Activated T-helper 1 cell treated with anti-CD3 and anti-CD28 coated beads, Interleukin-12 subunit alpha, Interleukin-12 subunit beta, Interleukin-2, Interleukin-4 antibody, amounts not matched to agents 30 ng/mL and 10 ng/mL and 1 ng/mL, durations not matched to agents 14 hours and 24 hours and 36 hours (primary cell): ENCODE results near the gene MYO5C. TPM values are rescaled to one million over a fixed set of nuclear protein-coding genes. Genes with fewer than 3 reads are reported as not detected.
A peak's percentile ranks its signal among the peaks of the same experiment; 100 is the strongest.

ENCODE experiments used
- DNase-seq: peaks from one replicate; pipeline ENCODE4 v3.0.0; 2021; ENCODE audit warnings: low spot score
- H3K27ac Mint-ChIP-seq: one replicate; pipeline ENCODE4 v1.8.0; 2021; ENCODE audit warnings: mild to moderate bottlenecking, mixed read lengths
- H3K27me3 Mint-ChIP-seq: one replicate; pipeline ENCODE4 v1.8.0; 2022; ENCODE audit warnings: mild to moderate bottlenecking, moderate library complexity, mixed read lengths; ENCODE audit not compliant: insufficient read depth
- H3K36me3 Mint-ChIP-seq: one replicate; pipeline ENCODE4 v1.8.0; 2021; ENCODE audit warnings: low read depth, mixed read lengths
- H3K4me1 Mint-ChIP-seq: one replicate; pipeline ENCODE4 v1.8.0; 2021; ENCODE audit warnings: low read depth, mixed read lengths
- H3K4me3 Mint-ChIP-seq: one replicate; pipeline ENCODE4 v1.8.0; 2021; ENCODE audit warnings: mild to moderate bottlenecking, moderate library complexity, mixed read lengths
- H3K9me3 Mint-ChIP-seq: one replicate; pipeline ENCODE4 v1.8.0; 2021; ENCODE audit warnings: mixed read lengths
- intact Hi-C: fragments of 100-400 bp; cut with micrococcal nuclease; formaldehyde crosslinking; loops from one replicate; pipeline ENCODE4 v1.15.1; 2024
- total RNA-seq: library from RNA; stranded (reverse); gene quantifications from 2 replicates; pipeline ENCODE4 v1.2.3, GENCODE V29; 2022

Gene MYO5C
- total RNA-seq, 1 donor from 2014 or later, result 0.29 TPM

DNA sequence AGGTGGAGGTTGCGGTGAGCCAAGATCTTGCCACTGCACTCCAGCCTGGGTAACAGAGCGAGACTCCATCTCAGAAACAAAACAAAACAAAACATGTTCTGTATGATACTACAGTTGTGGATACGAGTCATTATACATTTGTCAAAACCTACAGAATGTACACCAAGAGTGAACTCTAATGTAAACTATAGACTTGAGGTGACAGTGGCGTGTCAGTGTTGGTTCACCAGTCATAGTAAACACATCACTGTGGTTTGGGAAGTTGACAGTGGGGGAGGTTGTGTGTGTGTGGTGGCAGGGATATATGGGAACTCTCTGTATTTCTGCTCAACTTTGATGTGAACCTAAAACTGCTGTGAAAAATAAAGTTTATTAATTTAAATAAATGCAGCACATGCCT lies 71.4 kb downstream of the MYO5C start:
- Mint-ChIP-seq H3K27ac (no peak overlapping the region), H3K9me3 (no peaks in the 10 kb centered on the region), H3K4me3 (no peak overlapping the region), H3K4me1 (peaks cover 47% of the 10 kb centered on the region), H3K27me3 (no peaks in the 10 kb centered on the region), H3K36me3 (no peaks in the 10 kb centered on the region)
- no peak for DNase-seq
- intact Hi-C loops, result loop anchor here (10.0 kb wide), 1 partner anchor 109 kb away; the partner anchor contains the start of gene BCL2L10

DNA sequence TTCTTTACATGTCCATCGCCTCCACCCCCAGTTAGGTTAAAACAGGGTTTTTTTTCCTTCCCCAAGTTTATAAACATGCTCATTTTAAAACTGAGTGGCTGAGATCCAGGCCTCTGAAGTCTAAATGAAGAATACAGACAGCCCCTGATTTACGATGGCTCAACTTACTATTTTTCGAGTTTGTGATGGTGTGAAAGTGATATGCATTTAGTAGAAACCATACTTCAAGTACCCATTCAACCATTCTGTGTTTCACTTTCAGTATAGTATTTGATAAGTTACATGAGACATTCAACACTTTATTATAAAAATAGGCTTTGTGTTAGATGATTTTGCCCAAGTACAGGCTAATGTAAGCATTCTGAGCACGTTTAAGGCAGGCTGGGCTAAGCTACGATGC lies 73.9 kb downstream of the MYO5C start:
- no peaks in the 10 kb centered on the region for H3K9me3 Mint-ChIP-seq
- H3K27ac Mint-ChIP-seq, result peak overlapping the region; percentile 66
- DNase-seq, result no peak
- H3K4me3 Mint-ChIP-seq, result peak overlapping the region; percentile 76
- H3K4me1 Mint-ChIP-seq, result peaks cover 42% of the 10 kb centered on the region
- H3K36me3 Mint-ChIP-seq, result no peaks in the 10 kb centered on the region
- intact Hi-C loops, result loop anchor here (10.0 kb wide), 1 partner anchor 107 kb away; the partner anchor contains the start of gene BCL2L10
- H3K27me3 Mint-ChIP-seq, result no peaks in the 10 kb centered on the region

DNA sequence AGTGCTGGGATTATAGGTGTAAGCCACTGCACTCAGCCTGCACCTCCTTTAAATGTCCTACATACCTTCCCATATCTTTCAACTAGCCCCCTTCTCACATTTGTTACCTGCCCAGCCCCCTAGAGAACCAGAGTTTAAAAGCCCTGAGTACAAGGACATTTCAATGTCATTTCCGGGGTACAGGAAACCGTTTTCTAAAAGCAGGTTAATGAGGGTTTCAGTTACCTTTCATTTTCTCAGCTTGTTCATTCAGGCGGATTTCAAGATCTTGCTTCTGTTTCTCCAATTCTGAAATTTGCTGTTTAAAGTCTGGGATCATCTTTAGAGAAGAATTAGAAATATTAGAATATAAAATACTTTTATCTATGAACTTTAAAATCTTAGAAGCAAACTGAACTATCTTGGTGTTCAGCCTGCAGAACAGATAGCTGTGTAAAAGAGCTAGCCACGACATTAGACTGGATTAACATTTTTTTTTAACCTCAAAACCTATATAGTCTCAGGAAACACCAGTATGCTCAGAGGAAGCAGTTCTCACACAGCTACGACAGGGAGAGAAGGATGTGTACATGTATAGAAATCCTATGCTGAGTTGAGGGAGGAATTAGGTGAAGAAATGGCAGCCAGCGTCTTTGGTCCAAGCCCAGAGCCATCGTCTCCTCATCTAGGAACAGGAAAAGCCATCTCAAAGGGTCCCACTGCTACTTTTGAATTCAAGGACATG lies 74.5 kb downstream of the MYO5C start:
- intact Hi-C loops, result loop anchor here (10.0 kb wide), 1 partner anchor 106 kb away; the partner anchor contains the start of gene BCL2L10
- Mint-ChIP-seq H3K27ac (peak overlapping the region; percentile 66), H3K4me3 (peak overlapping the region; percentile 76), H3K4me1 (peaks cover 42% of the 10 kb centered on the region), H3K27me3 (no peaks in the 10 kb centered on the region), H3K36me3 (no peaks in the 10 kb centered on the region), H3K9me3 (no peaks in the 10 kb centered on the region)
- DNase-seq, result no peak

DNA sequence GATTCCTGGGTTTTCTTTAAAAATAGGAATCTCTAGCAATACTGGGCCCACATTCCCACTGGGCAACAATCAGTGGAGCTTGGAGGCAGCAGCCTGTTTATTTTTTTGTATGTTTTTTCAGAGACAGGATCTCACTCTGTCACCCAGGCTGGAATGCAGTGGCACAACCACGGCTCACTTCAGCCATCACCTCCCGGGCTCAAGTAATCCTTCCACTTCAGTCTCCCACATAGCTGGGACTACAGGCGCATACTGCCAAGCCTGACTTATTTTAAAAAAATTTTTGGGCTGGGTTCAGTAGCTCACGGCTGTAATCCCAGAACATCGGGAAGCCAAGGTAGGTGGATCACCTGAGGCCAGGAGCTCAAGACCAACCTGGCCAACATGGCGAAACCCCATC lies 75.4 kb downstream of the MYO5C start:
- no peaks in the 10 kb centered on the region for H3K36me3 Mint-ChIP-seq
- no peaks in the 10 kb centered on the region for H3K9me3 Mint-ChIP-seq
- H3K27ac Mint-ChIP-seq, result no peak overlapping the region
- H3K4me3 Mint-ChIP-seq, result no peak overlapping the region
- intact Hi-C loops, result loop anchor here (10.0 kb wide), 1 partner anchor 105 kb away; the partner anchor contains the start of gene BCL2L10
- no peaks in the 10 kb centered on the region for H3K27me3 Mint-ChIP-seq
- H3K4me1 Mint-ChIP-seq, result peaks cover 40% of the 10 kb centered on the region
- DNase-seq, result no peak

GRCh38 chr15:52218816-52219215 lies 76.8 kb downstream of the MYO5C start:
- no peaks in the 10 kb centered on the region for H3K27me3 Mint-ChIP-seq
- no peaks in the 10 kb centered on the region for H3K36me3 Mint-ChIP-seq
- H3K4me1 Mint-ChIP-seq, result peaks cover 29% of the 10 kb centered on the region
- H3K4me3 Mint-ChIP-seq, result no peak overlapping the region
- no peaks in the 10 kb centered on the region for H3K9me3 Mint-ChIP-seq
- intact Hi-C loops, result no loop called here
- no peak for DNase-seq
- H3K27ac Mint-ChIP-seq, result no peak overlapping the region

- intact Hi-C loops, result no loop called here
- Mint-ChIP-seq H3K9me3 (no peaks in the 10 kb centered on the region), H3K4me3 (no peak overlapping the region), H3K36me3 (no peaks in the 10 kb centered on the region), H3K4me1 (peaks cover 24% of the 10 kb centered on the region), H3K27me3 (no peaks in the 10 kb centered on the region), H3K27ac (no peak overlapping the region)
- no peak for DNase-seq
These were observed 77.2 kb downstream of the MYO5C start for GRCh38 chr15:52218371-52218770.

DNA sequence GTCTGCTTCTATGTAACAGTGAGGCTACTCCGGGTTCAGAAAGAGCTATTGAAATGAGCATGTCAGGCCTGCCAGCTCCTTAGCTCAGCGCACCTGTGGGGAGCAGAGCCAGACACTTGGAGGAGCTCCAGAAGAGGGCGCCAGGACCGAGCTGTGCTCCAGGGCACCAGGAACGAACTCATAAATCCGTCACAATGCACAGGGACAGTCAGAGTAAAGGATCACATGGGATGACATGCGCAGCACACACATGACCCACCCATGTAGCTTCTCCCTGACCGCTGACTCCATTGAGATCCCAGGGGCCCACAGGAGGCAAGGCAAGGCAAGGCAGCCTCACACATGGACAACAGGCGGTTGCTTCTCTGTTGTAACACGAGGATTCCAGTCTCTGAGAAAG lies 78.4 kb downstream of the MYO5C start:
- no peak overlapping the region for H3K27ac Mint-ChIP-seq
- no peak for DNase-seq
- no peaks in the 10 kb centered on the region for H3K36me3 Mint-ChIP-seq
- H3K9me3 Mint-ChIP-seq, result no peaks in the 10 kb centered on the region
- H3K27me3 Mint-ChIP-seq, result no peaks in the 10 kb centered on the region
- peaks cover 16% of the 10 kb centered on the region for H3K4me1 Mint-ChIP-seq
- intact Hi-C loops, result no loop called here
- H3K4me3 Mint-ChIP-seq, result no peak overlapping the region

GRCh38 chr15:52214553-52214952 lies 81.1 kb downstream of the MYO5C start:
- H3K36me3 Mint-ChIP-seq, result no peaks in the 10 kb centered on the region
- H3K27ac Mint-ChIP-seq, result no peak overlapping the region
- H3K4me1 Mint-ChIP-seq, result no peaks in the 10 kb centered on the region
- intact Hi-C loops, result no loop called here
- no peak overlapping the region for H3K4me3 Mint-ChIP-seq
- no peaks in the 10 kb centered on the region for H3K9me3 Mint-ChIP-seq
- H3K27me3 Mint-ChIP-seq, result no peaks in the 10 kb centered on the region
- no peak for DNase-seq

GRCh38 chr15:52213206-52213605 lies 82.4 kb downstream of the MYO5C start:
- intact Hi-C loops, result no loop called here
- no peak overlapping the region for H3K27ac Mint-ChIP-seq

DNA sequence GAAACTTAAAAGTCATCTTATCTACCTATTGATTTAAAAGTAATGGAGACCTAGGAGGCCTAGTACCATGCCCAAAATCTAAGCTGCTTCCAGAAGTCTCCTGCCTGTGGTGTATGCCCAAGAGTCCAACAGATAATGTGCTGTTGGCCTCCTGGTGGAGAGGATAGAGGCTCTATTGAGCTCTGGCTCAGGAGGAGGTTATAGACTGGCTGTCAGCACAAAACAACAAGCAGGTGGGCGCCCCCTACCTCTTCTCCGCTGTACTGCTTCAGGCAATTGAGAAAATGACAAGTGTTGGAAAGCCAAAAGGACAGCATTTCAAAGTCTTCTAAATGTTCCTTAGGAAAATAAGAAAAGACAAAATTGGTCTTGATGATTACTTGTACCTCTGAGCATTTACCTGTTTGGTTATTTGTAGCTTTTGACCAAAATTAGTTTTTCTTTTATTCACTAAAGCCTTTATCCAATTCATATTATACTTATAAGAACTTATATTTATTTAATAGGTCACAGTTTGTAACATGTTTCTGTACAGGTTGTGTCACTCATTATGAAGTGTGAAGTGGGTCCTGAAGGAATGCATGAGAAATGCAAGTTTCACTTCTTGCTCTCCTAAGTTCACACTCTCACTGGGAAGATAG lies 87.2 kb downstream of the MYO5C start:
- no peak overlapping the region for H3K27ac Mint-ChIP-seq
- no peak overlapping the region for H3K4me3 Mint-ChIP-seq
- no peaks in the 10 kb centered on the region for H3K4me1 Mint-ChIP-seq
- peaks cover 4% of the 10 kb centered on the region for H3K27me3 Mint-ChIP-seq
- peak; percentile 65 for DNase-seq
- no peaks in the 10 kb centered on the region for H3K36me3 Mint-ChIP-seq
- intact Hi-C loops, result loop anchor here (1.0 to 2.0 kb wide), 4 partner anchors 19 to 226 kb away; no protein-coding TSS in a partner anchor
- no peaks in the 10 kb centered on the region for H3K9me3 Mint-ChIP-seq

More at GRCh38 chr15:52213206-52213605, 82.4 kb downstream of the MYO5C start:
- peaks cover 4% of the 10 kb centered on the region for H3K27me3 Mint-ChIP-seq
- H3K36me3 Mint-ChIP-seq, result no peaks in the 10 kb centered on the region
- H3K4me3 Mint-ChIP-seq, result no peak overlapping the region
- H3K4me1 Mint-ChIP-seq, result no peaks in the 10 kb centered on the region
- no peak for DNase-seq
- H3K9me3 Mint-ChIP-seq, result no peaks in the 10 kb centered on the region

GRCh38 chr15:52207191-52207590 lies 88.4 kb downstream of the MYO5C start:
- no peak overlapping the region for H3K27ac Mint-ChIP-seq
- no peaks in the 10 kb centered on the region for H3K9me3 Mint-ChIP-seq
- intact Hi-C loops, result no loop called here
- H3K27me3 Mint-ChIP-seq, result peaks cover 4% of the 10 kb centered on the region
- no peaks in the 10 kb centered on the region for H3K4me1 Mint-ChIP-seq
- H3K36me3 Mint-ChIP-seq, result no peaks in the 10 kb centered on the region
- no peak overlapping the region for H3K4me3 Mint-ChIP-seq
- no peak for DNase-seq

- no peaks in the 10 kb centered on the region for H3K9me3 Mint-ChIP-seq
- H3K4me1 Mint-ChIP-seq, result no peaks in the 10 kb centered on the region
- H3K27ac Mint-ChIP-seq, result no peak overlapping the region
- H3K36me3 Mint-ChIP-seq, result no peaks in the 10 kb centered on the region
- peaks cover 4% of the 10 kb centered on the region for H3K27me3 Mint-ChIP-seq
- H3K4me3 Mint-ChIP-seq, result no peak overlapping the region
- no peak for DNase-seq
- intact Hi-C loops, result no loop called here
These were observed 89.2 kb downstream of the MYO5C start for GRCh38 chr15:52206446-52206845.

GRCh38 chr15:52204657-52205056 lies 90.9 kb downstream of the MYO5C start:
- no peak overlapping the region for H3K4me3 Mint-ChIP-seq
- no peak for DNase-seq
- peaks cover 7% of the 10 kb centered on the region for H3K27me3 Mint-ChIP-seq
- intact Hi-C loops, result no loop called here
- no peaks in the 10 kb centered on the region for H3K9me3 Mint-ChIP-seq
- no peaks in the 10 kb centered on the region for H3K4me1 Mint-ChIP-seq
- no peak overlapping the region for H3K27ac Mint-ChIP-seq
- H3K36me3 Mint-ChIP-seq, result no peaks in the 10 kb centered on the region
